GM18951 (cell line): Measurements from ENCODE around the gene SLC34A3.

Experiments
- POLR2A ChIP-seq: IDR thresholded peaks from 4 replicates; pipeline ENCODE4 v1.6.1; 2011; ENCODE audit warnings: mild to moderate bottlenecking; ENCODE audit not compliant: insufficient read length, insufficient read depth; ENCODE audit errors: extremely low read depth
- in situ Hi-C: fragments of 300-500 bp; cut with MboI; formaldehyde crosslinking; loops from one replicate; pipeline ENCODE4 v1.12.0; 2022; ENCODE audit warnings: low sequenced_read_pairs, mixed read lengths, inconsistent platforms; ENCODE audit not compliant: unreplicated experiment

SLC34A3 gene

DNA sequence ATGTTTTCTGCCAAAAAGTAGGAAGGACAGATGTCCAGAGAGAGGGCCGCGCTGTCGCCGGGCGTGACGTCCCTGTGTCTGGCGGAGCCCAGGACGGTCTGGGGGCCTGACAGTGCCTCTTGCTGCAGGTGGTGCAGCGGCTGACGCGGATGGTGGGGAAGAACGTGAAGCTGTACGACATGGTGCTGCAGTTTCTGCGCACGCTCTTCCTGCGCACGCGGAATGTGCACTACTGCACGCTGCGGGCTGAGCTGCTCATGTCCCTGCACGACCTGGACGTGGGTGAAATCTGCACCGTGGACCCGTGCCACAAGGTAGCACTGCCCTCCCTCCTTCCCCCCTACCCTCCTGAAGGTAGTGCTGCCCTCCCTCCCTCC is 32.2 kb downstream of the SLC34A3 start:
- in situ Hi-C loops: no loop called here
- TF ChIP-seq POLR2A: no peak

DNA sequence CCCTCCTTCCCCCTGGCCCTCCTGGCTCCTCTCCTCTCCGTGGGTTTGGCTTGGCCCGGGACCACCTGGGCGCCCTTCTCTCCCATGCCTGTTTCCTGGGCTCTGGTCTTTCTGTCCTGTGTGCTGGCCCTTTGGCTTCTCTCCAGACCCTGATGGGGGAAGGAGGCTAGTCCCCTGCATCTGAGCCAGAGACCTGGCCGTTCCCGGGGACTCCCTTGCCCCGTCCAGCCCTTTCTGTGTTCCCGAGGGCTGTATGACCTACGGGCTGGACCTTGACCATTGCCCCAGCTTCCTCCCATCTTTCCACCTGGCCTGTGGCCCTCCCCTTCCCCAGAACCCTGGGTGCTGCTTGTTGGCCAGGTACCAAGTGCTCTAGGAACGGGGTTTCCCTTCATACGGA is 32.8 kb downstream of the SLC34A3 start:
- TF ChIP-seq POLR2A: no peak
- in situ Hi-C loops: no loop called here

DNA sequence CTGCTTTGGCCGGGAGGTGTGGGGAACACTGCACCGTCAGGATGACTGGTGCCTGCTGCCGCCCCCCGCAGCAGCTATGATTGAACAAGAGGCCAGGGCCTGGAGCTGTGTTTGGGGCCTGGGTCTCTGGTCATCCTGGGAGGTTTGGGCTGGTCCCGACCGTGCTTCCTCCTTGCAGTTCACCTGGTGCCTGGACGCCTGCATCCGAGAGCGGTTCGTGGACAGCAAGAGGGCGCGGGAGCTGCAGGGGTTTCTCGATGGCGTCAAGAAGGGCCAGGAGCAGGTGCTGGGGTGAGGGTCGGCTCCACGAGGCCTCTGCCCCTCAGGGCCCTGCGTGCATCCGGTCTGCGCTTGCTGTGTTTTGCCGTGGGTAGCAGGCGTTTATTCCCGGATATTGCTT is 33.4 kb downstream of the SLC34A3 start:
- TF ChIP-seq POLR2A: no peak
- in situ Hi-C loops: no loop called here

DNA sequence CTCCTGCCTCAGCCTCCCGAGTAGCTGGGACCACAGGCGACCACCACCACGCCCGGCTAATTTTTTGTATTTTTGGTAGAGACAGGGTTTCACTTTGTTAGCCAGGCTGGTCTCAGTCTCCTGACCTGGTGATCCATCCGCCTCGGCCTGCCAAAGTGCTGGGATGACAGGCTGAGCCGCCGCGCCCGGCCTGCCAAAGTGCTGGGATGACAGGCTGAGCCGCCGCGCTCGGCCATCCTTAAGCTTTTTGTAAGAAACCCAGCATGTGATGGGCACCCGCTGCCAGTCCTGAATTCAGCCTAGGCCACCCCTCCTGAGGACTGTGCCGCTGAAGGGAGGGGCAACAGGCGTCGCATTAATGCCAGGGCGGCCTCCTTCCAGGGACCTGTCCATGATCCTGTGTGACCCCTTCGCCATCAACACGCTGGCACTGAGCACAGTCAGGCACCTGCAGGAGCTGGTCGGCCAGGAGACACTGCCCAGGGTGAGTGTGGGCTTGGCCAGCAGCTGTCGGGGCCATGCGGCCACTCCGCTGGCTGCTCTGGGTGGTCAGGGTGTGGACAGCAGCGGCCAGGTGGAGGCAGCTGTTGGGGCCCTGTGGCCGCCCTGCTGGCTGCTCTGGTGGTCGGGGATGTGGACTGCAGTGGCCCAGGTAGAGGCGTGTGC is 34.9 kb downstream of the SLC34A3 start:
- in situ Hi-C loops: no loop called here

DNA sequence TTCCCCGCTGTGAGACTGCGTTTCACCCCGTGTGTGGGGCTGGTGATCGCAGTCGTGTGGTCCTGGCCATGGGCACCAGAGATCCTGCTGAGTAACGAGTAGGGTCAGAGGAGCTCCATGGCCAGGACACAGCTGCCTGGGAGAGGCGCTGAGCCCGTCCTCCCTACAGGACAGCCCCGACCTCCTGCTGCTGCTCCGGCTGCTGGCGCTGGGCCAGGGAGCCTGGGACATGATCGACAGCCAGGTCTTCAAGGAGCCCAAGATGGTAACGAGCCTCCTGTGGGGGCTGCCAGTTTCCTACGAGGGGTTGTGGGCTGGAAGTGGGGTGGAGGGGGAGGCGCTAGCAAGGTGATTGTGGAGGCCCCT is 35.4 kb downstream of the SLC34A3 start:
- TF ChIP-seq POLR2A: no peak
- in situ Hi-C loops: no loop called here

More for the DNA sequence above, 34.9 kb downstream of the SLC34A3 start:
- no peak for TF ChIP-seq POLR2A

- no peak for TF ChIP-seq POLR2A
- in situ Hi-C loops: no loop called here
Observed at GRCh38 chr9:137266585-137267453, 36.1 kb downstream of the SLC34A3 start.

- in situ Hi-C loops: no loop called here
- no peak for TF ChIP-seq POLR2A
Observed at GRCh38 chr9:137267933-137268355, 37.2 kb downstream of the SLC34A3 start.

DNA sequence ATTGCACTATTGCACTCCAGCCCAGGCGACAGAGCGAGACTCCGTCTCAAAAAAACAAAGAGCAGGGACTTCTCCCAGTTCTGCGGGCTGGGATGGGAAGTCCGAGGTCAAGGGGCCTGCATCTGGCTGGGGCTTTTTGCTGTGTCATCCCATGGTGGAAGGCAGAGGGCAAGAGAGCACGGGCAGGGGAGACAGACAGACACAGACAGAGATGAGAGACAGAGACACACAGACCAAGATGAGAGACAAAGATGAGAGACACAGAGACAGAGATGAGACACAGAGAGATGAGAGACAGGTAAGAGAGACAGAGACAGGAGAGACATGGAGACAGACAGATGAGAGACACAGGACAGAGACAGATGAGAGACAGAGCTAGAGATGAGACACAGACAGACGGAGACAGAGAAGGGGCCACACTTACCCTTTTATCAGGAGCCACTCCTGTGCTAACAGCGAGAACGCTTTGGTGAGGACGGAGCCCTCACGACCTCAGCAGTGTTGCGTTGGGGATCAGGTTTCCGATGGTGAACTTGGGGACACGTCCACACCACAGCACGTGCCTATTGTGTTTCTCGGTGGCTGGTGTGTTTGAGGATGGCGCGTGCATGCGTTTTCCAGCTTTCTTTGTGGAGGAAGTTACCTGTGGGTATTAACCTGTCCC is 38.0 kb downstream of the SLC34A3 start:
- TF ChIP-seq POLR2A: no peak
- in situ Hi-C loops: no loop called here

- no peak for TF ChIP-seq POLR2A
- in situ Hi-C loops: no loop called here
Observed at GRCh38 chr9:137269231-137269772, 38.6 kb downstream of the SLC34A3 start.

GRCh38 chr9:137270929-137271695 is 40.4 kb downstream of the SLC34A3 start:
- no peak for TF ChIP-seq POLR2A
- in situ Hi-C loops: no loop called here

GRCh38 chr9:137271696-137272076 is 41.0 kb downstream of the SLC34A3 start:
- TF ChIP-seq POLR2A: no peak
- in situ Hi-C loops: no loop called here

GRCh38 chr9:137272241-137273094 is 41.8 kb downstream of the SLC34A3 start:
- no peak for TF ChIP-seq POLR2A
- in situ Hi-C loops: no loop called here

- no peak for TF ChIP-seq POLR2A
- in situ Hi-C loops: no loop called here
Observed at GRCh38 chr9:137273095-137273490, 42.4 kb downstream of the SLC34A3 start.
